Kidney tubule cell (primary cell): Measurements from ENCODE around the gene SYS1.
A peak's percentile ranks its signal among the peaks of the same experiment; 100 is the strongest.

ENCODE experiments used
- DNase-seq: peaks from one replicate; pipeline ENCODE4 v3.0.0-alpha.2; 2018; ENCODE audit warnings: low spot score

Gene SYS1

GRCh38 chr20:45415822-45416637 lies 53.1 kb downstream of the SYS1 start, which contains the start of gene PIGT:
TSS of gene PIGT (plus strand) at chr20:45416141. CDS start at chr20:45416157, 16 bp downstream.
- DNase-seq: peak; percentile 89

GRCh38 chr20:45416917-45417316 lies 54.0 kb downstream of the SYS1 start:
- DNase-seq: no peak
